GM12878 (cell line): ENCODE results near the gene FBXW8. TPM values are rescaled to one million over a fixed set of nuclear protein-coding genes. Genes with fewer than 3 reads are reported as not detected.

ENCODE experiments used
- ATAC-seq: fragments of 200-7000 bp; cut with Tn5 transposase; 3 replicates; pipeline ENCODE4 v1.9.1; 2020; ENCODE audit warnings: mild to moderate bottlenecking, moderate library complexity
- Bru-seq: library from RNA; stranded (reverse); fragments of 400-500 nt; gene quantifications from one replicate; lab custom pipeline; 2021; lab: Mats Ljungman, UMichigan
- BruChase-seq, 2 experiments: library from RNA; stranded (reverse); fragments of 400-500 nt; gene quantifications; one replicate each; lab custom pipeline; 2021; lab: Mats Ljungman, UMichigan
- BruUV-seq: library from RNA; stranded (reverse); fragments of 400-500 nt; replicated peaks from 2 replicates; lab custom pipeline; 2021; lab: Mats Ljungman, UMichigan
- CTCF ChIA-PET: fragments of 300-600 bp; sonication (Branson Sonifier 250); formaldehyde crosslinking; extraction: SDS; loops from one replicate; lab custom pipeline; 2021; ENCODE audit warnings: inconsistent platforms; lab: Yijun Ruan, JAX
- POLR2A ChIA-PET: fragments of 350-600 bp; formaldehyde crosslinking; extraction: SDS; loops from one replicate; lab custom pipeline; 2021; ENCODE audit warnings: inconsistent platforms; lab: Charles Lee
- RAD21 ChIA-PET: fragments of 300-600 bp; sonication (Branson Sonifier 250); formaldehyde crosslinking; loops from one replicate; lab custom pipeline; 2023; ENCODE audit warnings: antibody characterized with exemption; ENCODE audit not compliant: unreplicated experiment; lab: Charles Lee
- SMC1A ChIA-PET: fragments of 300-600 bp; sonication (Branson Sonifier 250); formaldehyde crosslinking; loops from one replicate; lab custom pipeline; 2023; ENCODE audit not compliant: unreplicated experiment, uncharacterized antibody; lab: Charles Lee
- DNase-seq: peaks from one replicate; pipeline ENCODE4 v3.0.0-alpha.2; 2011; ENCODE audit warnings: low read depth, low spot score
- FAIRE-seq: peaks from 3 replicates; lab custom pipeline; 2011; peaks lifted over from hg19 to GRCh38; lab: Jason Lieb, UNC
- H2AFZ ChIP-seq: 2 replicates; pipeline ENCODE4 v1.6.0; 2011; ENCODE audit warnings: low read depth, low read length, control low read depth; ENCODE audit not compliant: control insufficient read depth
- H3K27ac ChIP-seq: 2 replicates; pipeline ENCODE4 v1.5.1; 2011; ENCODE audit warnings: control low read depth; ENCODE audit not compliant: control insufficient read depth, insufficient read depth
- H3K27me3 ChIP-seq, 2 experiments: replicated peaks in 1 of 2; 2 replicates each; pipeline versions ENCODE4 v1.6.0 to v1.6.1; 2011; ENCODE audit warnings: low read length in 1 of 2; ENCODE audit not compliant: control insufficient read depth in 2 of 2, insufficient read depth in 2 of 2
- H3K36me3 ChIP-seq, 2 experiments: 2 replicates each; pipeline ENCODE4 v1.5.1; 2011; ENCODE audit warnings: low read length in 1 of 2; ENCODE audit not compliant: control insufficient read depth in 2 of 2, insufficient read depth in 2 of 2
- H3K4me1 ChIP-seq: 2 replicates; pipeline ENCODE4 v1.6.1; 2011; ENCODE audit warnings: mild to moderate bottlenecking, low read length, moderate library complexity, mixed read lengths; ENCODE audit not compliant: control insufficient read depth, insufficient read depth
- H3K4me2 ChIP-seq: 2 replicates; pipeline ENCODE4 v1.6.0; 2011; ENCODE audit warnings: control low read depth; ENCODE audit not compliant: control insufficient read depth, insufficient read depth
- H3K4me3 ChIP-seq: fragments of 200-600 bp; sonication (generic); 2 replicates; pipeline ENCODE4 v1.5.1; 2016
- H3K79me2 ChIP-seq: 2 replicates; pipeline ENCODE4 v1.6.0; 2011; ENCODE audit warnings: low read length; ENCODE audit not compliant: control insufficient read depth, insufficient read depth
- H3K9ac ChIP-seq: 2 replicates; pipeline ENCODE4 v1.8.0; 2011; ENCODE audit warnings: low read length, control low read depth, mixed read lengths; ENCODE audit not compliant: control insufficient read depth, insufficient read depth
- H3K9me3 ChIP-seq: replicated peaks from 3 replicates; pipeline ENCODE4 v1.5.1; 2011; ENCODE audit warnings: mild to moderate bottlenecking, low read length; ENCODE audit not compliant: control insufficient read depth, insufficient read depth
- H4K20me1 ChIP-seq: 2 replicates; pipeline ENCODE4 v1.6.0; 2011; ENCODE audit not compliant: control insufficient read depth, insufficient read depth
- CBFB ChIP-seq: IDR thresholded peaks from 2 replicates; pipeline ENCODE4 v1.6.1; 2016; ENCODE audit warnings: antibody characterized with exemption, low read depth
- CBX5 ChIP-seq: sonication (generic); IDR thresholded peaks from 2 replicates; pipeline ENCODE4 v1.6.1; 2016; ENCODE audit warnings: low read depth, moderate library complexity, mild to moderate bottlenecking, inconsistent platforms
- FOS ChIP-seq: IDR thresholded peaks from 3 replicates; pipeline ENCODE4 v1.6.1; 2011; ENCODE audit warnings: borderline replicate concordance; ENCODE audit not compliant: insufficient read length; ENCODE audit errors: extremely low read depth
- GATAD2B ChIP-seq: fragments of 450-650 bp; conservative IDR thresholded peaks from 2 replicates; pipeline ENCODE4 v1.6.1; 2017; ENCODE audit warnings: low read depth, mild to moderate bottlenecking, moderate library complexity
- HDAC2 ChIP-seq: fragments of 200-600 bp; sonication (generic); IDR thresholded peaks from 2 replicates; pipeline ENCODE4 v1.6.1; 2017
- KAT2A ChIP-seq: conservative IDR thresholded peaks from 2 replicates; pipeline ENCODE4 v1.6.1; 2011; ENCODE audit warnings: low read depth, low read length; ENCODE audit not compliant: control insufficient read depth
- LARP7 ChIP-seq: fragments of 450-650 bp; IDR thresholded peaks from 2 replicates; pipeline ENCODE4 v1.6.1; 2017; ENCODE audit warnings: mild to moderate bottlenecking
- NFIC ChIP-seq: IDR thresholded peaks from 2 replicates; pipeline ENCODE4 v1.6.1; 2012; ENCODE audit warnings: low read depth, mild to moderate bottlenecking, inconsistent platforms, low read length, moderate library complexity
- NR2C2 ChIP-seq: IDR thresholded peaks from 2 replicates; pipeline ENCODE4 v1.6.1; 2011; ENCODE audit warnings: borderline replicate concordance, low read depth; ENCODE audit not compliant: control insufficient read depth, insufficient read length
- POLR2A ChIP-seq: IDR thresholded peaks from 2 replicates; pipeline ENCODE4 v1.6.1; 2011; ENCODE audit warnings: low read depth, mild to moderate bottlenecking, low read length
- SREBF1 ChIP-seq: IDR thresholded peaks from 2 replicates; pipeline ENCODE4 v1.6.1; 2012; ENCODE audit warnings: mild to moderate bottlenecking, low read length
- SRF ChIP-seq, 2 experiments: IDR thresholded peaks; 2 replicates each; pipeline ENCODE4 v1.6.1; 2011; ENCODE audit warnings: low read depth in 2 of 2, low read length in 2 of 2, mild to moderate bottlenecking in 1 of 2, moderate library complexity in 1 of 2
- ZSCAN29 ChIP-seq: fragments of 450-650 bp; IDR thresholded peaks from 2 replicates; pipeline ENCODE4 v1.6.1; 2017; ENCODE audit warnings: mild to moderate bottlenecking, moderate library complexity
- ZZZ3 ChIP-seq: IDR thresholded peaks from 2 replicates; pipeline ENCODE4 v1.6.1; 2011; ENCODE audit warnings: low read depth; ENCODE audit not compliant: control insufficient read depth, insufficient read length
- WGBS: methylation state at CpG from one replicate; pipeline ENCODE4 v1.1.6; 2016; ENCODE audit warnings: low lambda C conversion rate; ENCODE audit not compliant: insufficient replicate concordance, insufficient coverage; ENCODE audit errors: missing lambda C conversion rate; 5-methylcytosine and 5-hydroxymethylcytosine counted together
- in situ Hi-C: fragments of 300-500 bp; cut with MboI; formaldehyde crosslinking; loops from 9 replicates; pipeline ENCODE4 v1.14.3; 2018; ENCODE audit warnings: mixed read lengths
- intact Hi-C: fragments of 100-400 bp; cut with micrococcal nuclease; formaldehyde crosslinking; loops from one replicate; pipeline ENCODE4 v1.14.2; 2022; ENCODE audit not compliant: unreplicated experiment
- long read RNA-seq, 2 experiments: library from polyadenylated mRNA; unstranded; transcript quantifications; one replicate each; pipeline ENCODE4 v2.0.0, GENCODE V29; 2019 to 2020
- polyA minus RNA-seq, 3 experiments: library from RNA; depleted of rRNA, polyadenylated mRNA; stranded (reverse); fragments of >200 nt; gene quantifications; 2 replicates each; pipeline ENCODE4 v1.2.3, GENCODE V29; 2011
- polyA plus RNA-seq, 11 experiments: library from polyadenylated mRNA; depleted of rRNA in 4 of 11; unstranded in 6 of 11; stranded (reverse) in 5 of 11; fragments of >200 nt; fragmentation: Nextera tagmentation in 4 of 11; fragmentation: Illumina TruSeq in 1 of 11; extraction: Ambion mirVana in 4 of 11; extraction: Trizol in 1 of 11; gene quantifications; 1 replicate in 1 of 11; 2 replicates in 10 of 11; pipeline versions ENCODE4 v1.2.1 to v1.2.3, GENCODE V29; 2011 to 2016; ENCODE audit warnings: inconsistent platforms in 2 of 11, missing spikeins in 2 of 11, low read depth in 1 of 11
- total RNA-seq, 4 experiments: library from RNA; depleted of rRNA in 3 of 4; stranded (reverse); fragments of >200 nt in 3 of 4; fragmentation: Illumina TruSeq in 1 of 4; extraction: Trizol in 1 of 4; gene quantifications; 2 replicates each; pipeline versions ENCODE4 v1.2.1 to v1.2.3, GENCODE V29; 2013 to 2021
- TF ChIP-seq, protein P1 (sequence below), 3 experiments: IDR thresholded peaks in 2 of 3; conservative IDR thresholded peaks in 1 of 3; 2 replicates each; pipeline ENCODE4 v1.5.1; 2011; ENCODE audit warnings: low read depth in 3 of 3, low read length in 3 of 3, mild to moderate bottlenecking in 3 of 3, control low read depth in 2 of 3, moderate library complexity in 2 of 3, inconsistent platforms in 1 of 3, mixed read lengths in 1 of 3; ENCODE audit not compliant: control insufficient read depth in 2 of 3, insufficient read depth in 1 of 3; ENCODE audit errors: extremely low read depth in 1 of 3
- TF ChIP-seq, protein P2 (sequence below): fragments of 450-650 bp; IDR thresholded peaks from 2 replicates; pipeline ENCODE4 v1.6.1; 2018; ENCODE audit warnings: mild to moderate bottlenecking, low read depth, moderate library complexity; ENCODE audit not compliant: partially characterized antibody

The FBXW8 gene
- total RNA-seq (2013; cell fraction: nucleolus; rRNA removed) = 10.7 and 12.8 TPM in 2 replicates
- total RNA-seq (2014; rRNA removed) = 4.3 and 4.6 TPM in 2 replicates
- total RNA-seq (2014; rRNA removed; fragmentation: Illumina TruSeq; extraction: Trizol) = 2.5 and 2.6 TPM in 2 replicates
- 6.8 and 7.5 TPM in 2 replicates for total RNA-seq (2021)
- 2.9 TPM for polyA plus RNA-seq (2011; ENCODE audit: low read depth)
- 4.0 and 7.3 TPM in 2 replicates for polyA plus RNA-seq (2011; rRNA removed)
- polyA plus RNA-seq (2011; cell fraction: cytosol; rRNA removed) = 5.6 TPM in 2 replicates
- polyA plus RNA-seq (2011; cell fraction: nucleus; rRNA removed) = 12.1 and 12.9 TPM in 2 replicates
- polyA plus RNA-seq (2012) = 3.5 and 4.4 TPM in 2 replicates
- 3.9 and 4.5 TPM in 2 replicates for polyA plus RNA-seq (2014; fragmentation: Illumina TruSeq; extraction: Trizol)
- polyA plus RNA-seq (2014; fragmentation: Nextera tagmentation; extraction: Ambion mirVana) = under 1 TPM; 0.49 to 0.52 TPM
- 4.5 and 5.0 TPM in 2 replicates for polyA plus RNA-seq (2014; rRNA removed)
- polyA plus RNA-seq (2016; fragmentation: Nextera tagmentation; extraction: Ambion mirVana) = 1 to 10 TPM; 4.0 to 5.4 TPM
- 9.3 and 14.3 TPM in 2 replicates for polyA minus RNA-seq (2011; rRNA and poly(A)+ RNA removed)
- polyA minus RNA-seq (2011; cell fraction: cytosol; rRNA and poly(A)+ RNA removed) = 2.1 and 3.3 TPM in 2 replicates
- polyA minus RNA-seq (2011; cell fraction: nucleus; rRNA and poly(A)+ RNA removed) = 6.9 and 10.5 TPM in 2 replicates
- Bru-seq, nascent RNA = percentile 62 among the genes with signal in this experiment
- percentile 60 among the genes with signal in this experiment for BruChase-seq, experiment 1, labeled RNA remaining after a 6-hour chase
- percentile 55 among the genes with signal in this experiment for BruChase-seq, experiment 2, labeled RNA remaining after a 2-hour chase
- long read RNA-seq, experiment 1 = 0 reads
- long read RNA-seq, experiment 2, partial matches to known transcripts = 0 of 2 reads
- long read RNA-seq, experiment 2, other reads (novel, unspliced or antisense) = 2 of 2 reads

- RAD21 ChIA-PET = no interaction called here
- peak; percentile 31; the same call in 1 of the 2 replicates for TF ChIP-seq CBFB
- no peak for TF ChIP-seq ZSCAN29
- TF ChIP-seq, protein P1, sequence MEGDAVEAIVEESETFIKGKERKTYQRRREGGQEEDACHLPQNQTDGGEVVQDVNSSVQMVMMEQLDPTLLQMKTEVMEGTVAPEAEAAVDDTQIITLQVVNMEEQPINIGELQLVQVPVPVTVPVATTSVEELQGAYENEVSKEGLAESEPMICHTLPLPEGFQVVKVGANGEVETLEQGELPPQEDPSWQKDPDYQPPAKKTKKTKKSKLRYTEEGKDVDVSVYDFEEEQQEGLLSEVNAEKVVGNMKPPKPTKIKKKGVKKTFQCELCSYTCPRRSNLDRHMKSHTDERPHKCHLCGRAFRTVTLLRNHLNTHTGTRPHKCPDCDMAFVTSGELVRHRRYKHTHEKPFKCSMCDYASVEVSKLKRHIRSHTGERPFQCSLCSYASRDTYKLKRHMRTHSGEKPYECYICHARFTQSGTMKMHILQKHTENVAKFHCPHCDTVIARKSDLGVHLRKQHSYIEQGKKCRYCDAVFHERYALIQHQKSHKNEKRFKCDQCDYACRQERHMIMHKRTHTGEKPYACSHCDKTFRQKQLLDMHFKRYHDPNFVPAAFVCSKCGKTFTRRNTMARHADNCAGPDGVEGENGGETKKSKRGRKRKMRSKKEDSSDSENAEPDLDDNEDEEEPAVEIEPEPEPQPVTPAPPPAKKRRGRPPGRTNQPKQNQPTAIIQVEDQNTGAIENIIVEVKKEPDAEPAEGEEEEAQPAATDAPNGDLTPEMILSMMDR (IDR thresholded peaks at IDR 0.05 in 2 of 3, conservative IDR thresholded peaks at IDR 0.05 in 1 of 3; ENCODE audit: control insufficient read depth in 2 of 3, extremely low read depth in 1 of 3, insufficient read depth in 1 of 3, low read depth in 3 of 3, low read length in 3 of 3) = no peak
- TF ChIP-seq ZZZ3 = no peak
- TF ChIP-seq LARP7 = peak; percentile 96
- TF ChIP-seq CBX5 = no peak
- no peak for TF ChIP-seq HDAC2
- no peak for TF ChIP-seq NFIC
- 0 out of 4 replicates have a peak, but pooled peaks of 1 of the 2 experiments have one; percentile 59 for TF ChIP-seq SRF (IDR thresholded peaks at IDR 0.05; ENCODE audit: low read depth in 2 of 2, low read length in 2 of 2)
- TF ChIP-seq, protein P2, sequence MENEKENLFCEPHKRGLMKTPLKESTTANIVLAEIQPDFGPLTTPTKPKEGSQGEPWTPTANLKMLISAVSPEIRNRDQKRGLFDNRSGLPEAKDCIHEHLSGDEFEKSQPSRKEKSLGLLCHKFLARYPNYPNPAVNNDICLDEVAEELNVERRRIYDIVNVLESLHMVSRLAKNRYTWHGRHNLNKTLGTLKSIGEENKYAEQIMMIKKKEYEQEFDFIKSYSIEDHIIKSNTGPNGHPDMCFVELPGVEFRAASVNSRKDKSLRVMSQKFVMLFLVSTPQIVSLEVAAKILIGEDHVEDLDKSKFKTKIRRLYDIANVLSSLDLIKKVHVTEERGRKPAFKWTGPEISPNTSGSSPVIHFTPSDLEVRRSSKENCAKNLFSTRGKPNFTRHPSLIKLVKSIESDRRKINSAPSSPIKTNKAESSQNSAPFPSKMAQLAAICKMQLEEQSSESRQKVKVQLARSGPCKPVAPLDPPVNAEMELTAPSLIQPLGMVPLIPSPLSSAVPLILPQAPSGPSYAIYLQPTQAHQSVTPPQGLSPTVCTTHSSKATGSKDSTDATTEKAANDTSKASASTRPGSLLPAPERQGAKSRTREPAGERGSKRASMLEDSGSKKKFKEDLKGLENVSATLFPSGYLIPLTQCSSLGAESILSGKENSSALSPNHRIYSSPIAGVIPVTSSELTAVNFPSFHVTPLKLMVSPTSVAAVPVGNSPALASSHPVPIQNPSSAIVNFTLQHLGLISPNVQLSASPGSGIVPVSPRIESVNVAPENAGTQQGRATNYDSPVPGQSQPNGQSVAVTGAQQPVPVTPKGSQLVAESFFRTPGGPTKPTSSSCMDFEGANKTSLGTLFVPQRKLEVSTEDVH = no peak
- peak; percentile 84 for TF ChIP-seq POLR2A
- TF ChIP-seq FOS = no peak
- TF ChIP-seq KAT2A = no peak
- TF ChIP-seq GATAD2B = peak; percentile 95
- TF ChIP-seq SREBF1 = no peak
- no peak for TF ChIP-seq NR2C2
Measured at GRCh38 chr12:116910645-116911451, at the start of gene FBXW8. TSS of gene FBXW8 (plus strand) at chr12:116910950. CDS start at chr12:116911038, 88 bp downstream.

More at GRCh38 chr12:116910645-116911451, at the start of gene FBXW8:
- no peaks in the 10 kb centered on the region for H3K9me3 ChIP-seq
- no peak for DNase-seq
- H3K4me1 ChIP-seq = no peaks in the 10 kb centered on the region; the same call in 1 of the 2 replicates
- peak within 1 kb of the TSS; percentile 71 for H3K4me3 ChIP-seq
- CTCF ChIA-PET = no interaction called here
- H2AFZ ChIP-seq = peak within 1 kb of the TSS; percentile 82
- intact Hi-C loops = loop anchor here (5.0 kb wide), 1 partner anchor 94 kb away; no protein-coding TSS in a partner anchor
- H3K4me2 ChIP-seq = peak within 1 kb of the TSS; percentile 86
- no peak within 1 kb of the TSS; the same call in 1 of the 2 replicates for H3K27ac ChIP-seq
- POLR2A ChIA-PET = interaction anchor here (0.5 to 1.2 kb wide), 2 partner anchors 13 to 15 kb away, joined by 3 to 6 read pairs; no protein-coding TSS in a partner anchor
- H3K36me3 ChIP-seq = no peaks in the 10 kb centered on the region
- in situ Hi-C loops = no loop called here
- peaks cover 1% of the 10 kb centered on the region for H3K79me2 ChIP-seq
- SMC1A ChIA-PET = no interaction called here
- under 1% methylated on average over 69 of the region's 82 CpGs for WGBS
- H3K9ac ChIP-seq = peak within 1 kb of the TSS; percentile 69; the same call in 1 of the 2 replicates
- peak; percentile 62 for FAIRE-seq
- H4K20me1 ChIP-seq = no peaks in the 10 kb centered on the region
- ATAC-seq = peak; percentile 98
- no peaks in the 10 kb centered on the region for H3K27me3 ChIP-seq
- BruUV-seq = no TSS peak
